A549 (cell line): ENCODE measurements around the gene SHFL. TPM values are rescaled to one million over a fixed set of nuclear protein-coding genes. Genes with fewer than 3 reads are reported as not detected.

Source experiments
- ATAC-seq, 2 experiments: fragments of 200-7000 bp in 1 of 2; fragments of >200 bp in 1 of 2; cut with Nextera tagmentation in 1 of 2; cut with Tn5 transposase in 1 of 2; 3 replicates each; pipeline versions ENCODE4 v1.8.0 to v1.9.1; 2018 to 2020; ENCODE audit warnings: mild to moderate bottlenecking in 1 of 2, moderate library complexity in 1 of 2
- CTCF ChIA-PET: fragments of 300-600 bp; sonication (Branson Sonifier 250); formaldehyde crosslinking; extraction: SDS; loops from one replicate; lab custom pipeline; 2021; ENCODE audit warnings: antibody characterized with exemption, inconsistent platforms; lab: Yijun Ruan, JAX
- POLR2A ChIA-PET: fragments of 350-600 bp; formaldehyde crosslinking; extraction: SDS; loops from one replicate; lab custom pipeline; 2021; ENCODE audit warnings: antibody characterized with exemption, inconsistent platforms; lab: Yijun Ruan, JAX
- DNase-seq, 2 experiments: peaks; one replicate each; pipeline versions ENCODE4 v3.0.0 to v3.0.0-alpha.2; 2011 to 2016; ENCODE audit warnings: low read depth in 1 of 2, low spot score in 1 of 2
- FAIRE-seq: peaks from 2 replicates; lab custom pipeline; 2011; peaks lifted over from hg19 to GRCh38; lab: Jason Lieb, UNC
- H3K27ac ChIP-seq, 2 experiments: fragments of >200 bp; sonication (Bioruptor Twin); formaldehyde crosslinking; 3 replicates each; pipeline ENCODE4 v1.5.1; 2016 to 2017
- H3K4me1 ChIP-seq: fragments of >200 bp; sonication (Bioruptor Twin); formaldehyde crosslinking; 3 replicates; pipeline ENCODE4 v1.6.1; 2016
- H3K4me2 ChIP-seq: fragments of >200 bp; sonication (Bioruptor Twin); formaldehyde crosslinking; 3 replicates; pipeline ENCODE4 v1.6.1; 2016
- H3K4me3 ChIP-seq: fragments of >200 bp; sonication (Bioruptor Twin); formaldehyde crosslinking; 3 replicates; pipeline ENCODE4 v1.5.1; 2016
- H3K9me3 ChIP-seq: fragments of >200 bp; sonication (Bioruptor Twin); formaldehyde crosslinking; 3 replicates; pipeline ENCODE4 v1.6.1; 2016
- BCL3 ChIP-seq: fragments of >200 bp; sonication (Bioruptor Twin); formaldehyde crosslinking; IDR thresholded peaks from 3 replicates; pipeline ENCODE4 v1.6.1; 2016
- CBX8 ChIP-seq: fragments of 200-600 bp; sonication (generic); IDR thresholded peaks from 2 replicates; pipeline ENCODE4 v1.6.1; 2016
- CEBPB ChIP-seq, 2 experiments: fragments of >200 bp in 1 of 2; sonication (Bioruptor Twin) in 1 of 2; formaldehyde crosslinking in 1 of 2; IDR thresholded peaks; 2 replicates each; pipeline ENCODE4 v1.6.1; 2012 to 2016
- CHD2 ChIP-seq: fragments of 150-350 bp; IDR thresholded peaks from 2 replicates; pipeline ENCODE4 v1.6.1; 2014; ENCODE audit warnings: low read length; ENCODE audit not compliant: partially characterized antibody
- CTCF ChIP-seq: fragments of >200 bp; sonication (Bioruptor Twin); formaldehyde crosslinking; IDR thresholded peaks from 3 replicates; pipeline ENCODE4 v1.5.1; 2016
- EHF ChIP-seq: fragments of 250-450 bp; sonication (Bioruptor Pico); IDR thresholded peaks from 2 replicates; pipeline ENCODE4 v1.5.0; 2020; ENCODE audit warnings: mild to moderate bottlenecking
- ESRRA ChIP-seq: fragments of 150-350 bp; IDR thresholded peaks from 2 replicates; pipeline ENCODE4 v1.6.1; 2014; ENCODE audit warnings: mild to moderate bottlenecking, low read length, borderline replicate concordance
- FOSL2 ChIP-seq, 2 experiments: fragments of 450-650 bp in 1 of 2; fragments of >200 bp in 1 of 2; sonication (Bioruptor Twin) in 1 of 2; formaldehyde crosslinking; IDR thresholded peaks; 2 replicates each; pipeline versions ENCODE4 v1.5.0 to v1.6.1; 2016 to 2020; ENCODE audit warnings: mild to moderate bottlenecking in 1 of 2, moderate library complexity in 1 of 2
- HOXA7 ChIP-seq: fragments of 250-450 bp; sonication (Bioruptor Pico); IDR thresholded peaks from 2 replicates; pipeline ENCODE4 v1.5.0; 2020; ENCODE audit warnings: mild to moderate bottlenecking, moderate library complexity
- JUN ChIP-seq, 2 experiments: fragments of >200 bp; sonication (Bioruptor Twin); formaldehyde crosslinking; IDR thresholded peaks; 2 replicates in 1 of 2; 3 replicates in 1 of 2; pipeline ENCODE4 v1.6.1; 2016 to 2017
- JUNB ChIP-seq: fragments of >200 bp; sonication (Bioruptor Twin); formaldehyde crosslinking; IDR thresholded peaks from 2 replicates; pipeline ENCODE4 v1.6.1; 2016
- KDM5A ChIP-seq: fragments of 200-600 bp; sonication (generic); IDR thresholded peaks from 2 replicates; pipeline ENCODE4 v1.6.1; 2016; ENCODE audit warnings: antibody characterized with exemption, mild to moderate bottlenecking
- MAX ChIP-seq: IDR thresholded peaks from 2 replicates; pipeline ENCODE4 v1.6.1; 2012
- MAZ ChIP-seq: fragments of 150-350 bp; IDR thresholded peaks from 2 replicates; pipeline ENCODE4 v1.6.1; 2014; ENCODE audit warnings: antibody characterized with exemption, low read depth, low read length, borderline replicate concordance
- NFE2L2 ChIP-seq: fragments of 150-350 bp; conservative IDR thresholded peaks from 2 replicates; pipeline ENCODE4 v1.6.1; 2014; ENCODE audit warnings: low read length
- NPAS2 ChIP-seq: fragments of 250-450 bp; sonication (Bioruptor Pico); IDR thresholded peaks from 2 replicates; pipeline ENCODE4 v1.8.0; 2022; ENCODE audit warnings: mild to moderate bottlenecking, moderate library complexity, borderline replicate concordance
- NR3C1 ChIP-seq: fragments of >200 bp; sonication (Bioruptor Twin); formaldehyde crosslinking; IDR thresholded peaks from 3 replicates; pipeline ENCODE4 v1.6.1; 2017
- PHF8 ChIP-seq: fragments of 200-600 bp; sonication (generic); IDR thresholded peaks from 2 replicates; pipeline ENCODE4 v1.6.1; 2016; ENCODE audit warnings: low read depth, mild to moderate bottlenecking, antibody characterized with exemption, moderate library complexity, borderline replicate concordance
- POLR2AphosphoS2 ChIP-seq: conservative IDR thresholded peaks from 2 replicates; pipeline ENCODE4 v1.6.1; 2012; ENCODE audit warnings: low read length, improper control_type of control experiment, inconsistent platforms
- RARB ChIP-seq: fragments of 250-450 bp; sonication (Bioruptor Pico); IDR thresholded peaks from 2 replicates; pipeline ENCODE4 v1.8.0; 2021; ENCODE audit warnings: mild to moderate bottlenecking, moderate library complexity
- RCOR1 ChIP-seq: fragments of 150-350 bp; IDR thresholded peaks from 2 replicates; pipeline ENCODE4 v1.6.1; 2014; ENCODE audit warnings: antibody characterized with exemption, low read length, low read depth
- SMC3 ChIP-seq: fragments of >200 bp; sonication (Bioruptor Twin); formaldehyde crosslinking; IDR thresholded peaks from 3 replicates; pipeline ENCODE4 v1.6.1; 2018; ENCODE audit warnings: inconsistent platforms
- TFCP2L1 ChIP-seq: fragments of 250-450 bp; sonication (Bioruptor Pico); IDR thresholded peaks from 2 replicates; pipeline ENCODE4 v1.5.0; 2021; ENCODE audit warnings: mild to moderate bottlenecking
- TP53 ChIP-seq: fragments of 250-450 bp; sonication (Bioruptor Pico); IDR thresholded peaks from 2 replicates; pipeline ENCODE4 v1.5.0; 2021; ENCODE audit warnings: mild to moderate bottlenecking, moderate library complexity
- USF2 ChIP-seq: fragments of 450-650 bp; IDR thresholded peaks from 2 replicates; pipeline ENCODE4 v1.6.1; 2014; ENCODE audit warnings: antibody characterized with exemption
- ZSCAN20 ChIP-seq: fragments of 250-450 bp; sonication (Bioruptor Pico); IDR thresholded peaks from 2 replicates; pipeline ENCODE4 v1.8.0; 2022; ENCODE audit warnings: mild to moderate bottlenecking, moderate library complexity
- WGBS: methylation state at CpG from one replicate; pipeline ENCODE4 v1.1.6; 2017; ENCODE audit errors: missing lambda C conversion rate; 5-methylcytosine and 5-hydroxymethylcytosine counted together
- polyA plus RNA-seq, 4 experiments: library from polyadenylated mRNA; depleted of rRNA in 3 of 4; stranded (reverse); fragments of >200 nt; fragmentation: RNase III in 1 of 4; extraction: RNeasy Plus Mini Kit Qiagen cat#74134 plus additional on column Dnase treatment in 1 of 4; gene quantifications; 2 replicates in 3 of 4; 3 replicates in 1 of 4; pipeline ENCODE4 v1.2.3, GENCODE V29; 2011 to 2017

The SHFL gene
- polyA plus RNA-seq, 2 of the 4 experiments (the other 2 are of a cell fraction) = 10.1 to 12.5 TPM

- no peak for ATAC-seq
- Histone ChIP-seq H3K4me1 (peaks cover 2% of the 10 kb centered on the region; the same call in 1 of the 3 replicates), H3K4me3 (no peak overlapping the region), H3K4me2 (no peak overlapping the region), H3K9me3 (no peaks in the 10 kb centered on the region), H3K27ac (no peak overlapping the region)
- DNase-seq = no peak
- POLR2A ChIA-PET = no interaction called here
- 100% methylated on average over 1 of the region's 14 CpGs for WGBS
- CTCF ChIA-PET = interaction anchor here (0.7 to 1.8 kb wide), 4 partner anchors 12 to 370 kb away, joined by 3 to 5 read pairs (median 4); no protein-coding TSS in a partner anchor
- TF ChIP-seq EHF (CRISPR knock-in tag) (no peak), CEBPB (IDR thresholded peaks at IDR 0.05) (no peak), TFCP2L1 (CRISPR knock-in tag) (no peak), TP53 (CRISPR knock-in tag) (no peak), CBX8 (no peak), RARB (CRISPR knock-in tag) (no peak), CHD2 (no peak), ZSCAN20 (CRISPR knock-in tag) (no peak), USF2 (no peak)
- no peak for FAIRE-seq
Measured at GRCh38 chr19:10136936-10137335, 50.8 kb downstream of the SHFL start.

- no peak overlapping the region for H3K4me3 ChIP-seq
- H3K4me2 ChIP-seq = no peak overlapping the region
- 89% methylated on average over 15 of the region's 38 CpGs for WGBS
- no peaks in the 10 kb centered on the region for H3K4me1 ChIP-seq
- DNase-seq (no peak), ATAC-seq (no peak; a peak in 2 of 6 replicates)
- ChIA-PET CTCF (interaction anchor here (0.6 to 2.5 kb wide), 4 partner anchors 9 to 180 kb away, joined by 3 to 7 read pairs (median 5); no protein-coding TSS in a partner anchor), POLR2A (no interaction called here)
- no peaks in the 10 kb centered on the region for H3K9me3 ChIP-seq
- no peak overlapping the region for H3K27ac ChIP-seq
- TF ChIP-seq KDM5A = no peak
- no peak for TF ChIP-seq PHF8
- no peak for TF ChIP-seq NPAS2
- no peak for TF ChIP-seq NFE2L2
- no peak for TF ChIP-seq HOXA7 (CRISPR knock-in tag)
- no peak for TF ChIP-seq RCOR1
- no peak for TF ChIP-seq MAZ
- TF ChIP-seq, all 56 proteins: peak for 0
- no peak for FAIRE-seq
Measured at GRCh38 chr19:10137751-10138682, 51.9 kb downstream of the SHFL start.

- H3K9me3 ChIP-seq = no peaks in the 10 kb centered on the region
- POLR2A ChIA-PET = no interaction called here
- no peak for FAIRE-seq
- TF ChIP-seq CHD2 = no peak
- no peak for TF ChIP-seq PHF8
- TF ChIP-seq ESRRA = no peak
- TF ChIP-seq BCL3 = no peak
- TF ChIP-seq ZSCAN20 (CRISPR knock-in tag) = no peak
- no peak for TF ChIP-seq HOXA7 (CRISPR knock-in tag)
- TF ChIP-seq JUN (IDR thresholded peaks at IDR 0.05) = no peak
- TF ChIP-seq JUNB = no peak
- TF ChIP-seq POLR2AphosphoS2 = no peak
- no peak for TF ChIP-seq CTCF
- no peak for TF ChIP-seq SMC3
- no peak for TF ChIP-seq MAX
- no peak for TF ChIP-seq FOSL2 (IDR thresholded peaks at IDR 0.05)
- no peak for TF ChIP-seq FOSL2 (CRISPR knock-in tag; IDR thresholded peaks at IDR 0.05)
- no peak for TF ChIP-seq NR3C1
- TF ChIP-seq, all 56 proteins: peak for 0
- 89% methylated on average over 12 of the region's 27 CpGs for WGBS
- ATAC-seq = no peak; a peak in 1 of 6 replicates
- CTCF ChIA-PET = interaction anchor here (0.7 to 2.5 kb wide), 2 partner anchors 10 to 252 kb away, joined by 3 to 7 read pairs; no protein-coding TSS in a partner anchor
- Histone ChIP-seq H3K4me3 (no peak overlapping the region), H3K4me2 (no peak overlapping the region), H3K27ac (no peak overlapping the region), H3K4me1 (no peaks in the 10 kb centered on the region)
- DNase-seq = no peak
Measured at GRCh38 chr19:10138879-10139795, 53.0 kb downstream of the SHFL start.
